OCI-LY1 (cell line): ENCODE results near the gene FCAMR.
A peak's percentile ranks its signal among the peaks of the same experiment; 100 is the strongest.

Experiments
- H2AFZ ChIP-seq: fragments of 200-600 bp; sonication (generic), shearing (Covaris generic); 2 replicates; pipeline ENCODE4 v1.6.0; 2014; ENCODE audit warnings: antibody characterized with exemption, mild to moderate bottlenecking, low read length
- H3F3A ChIP-seq: fragments of 200-600 bp; sonication (generic), shearing (Covaris generic); 2 replicates; pipeline ENCODE4 v1.6.0; 2014; ENCODE audit warnings: mild to moderate bottlenecking, antibody characterized with exemption, low read length, moderate library complexity; ENCODE audit not compliant: insufficient read depth
- H3K27ac ChIP-seq: fragments of 200-600 bp; sonication (generic); 2 replicates; pipeline ENCODE4 v1.5.1; 2014; ENCODE audit warnings: low read length, mixed run types, mild to moderate bottlenecking, low read depth; ENCODE audit not compliant: poor library complexity, severe bottlenecking
- H3K27me3 ChIP-seq: fragments of 200-600 bp; sonication (generic); 2 replicates; pipeline ENCODE4 v1.6.0; 2014; ENCODE audit warnings: antibody characterized with exemption, mild to moderate bottlenecking, low read length, moderate library complexity; ENCODE audit not compliant: insufficient read depth
- H3K36me3 ChIP-seq: fragments of 200-600 bp; sonication (generic); 2 replicates; pipeline ENCODE4 v1.6.1; 2014; ENCODE audit warnings: mild to moderate bottlenecking, antibody characterized with exemption, low read length, moderate library complexity, mixed read lengths; ENCODE audit not compliant: insufficient read depth
- H3K4me1 ChIP-seq: fragments of 200-600 bp; sonication (generic); 2 replicates; pipeline ENCODE4 v1.5.1; 2014; ENCODE audit warnings: mild to moderate bottlenecking, low read length, moderate library complexity; ENCODE audit not compliant: insufficient read depth, severe bottlenecking
- H3K4me2 ChIP-seq: fragments of 200-600 bp; sonication (generic), shearing (Covaris generic); 2 replicates; pipeline ENCODE4 v1.6.1; 2014; ENCODE audit warnings: low read length
- H3K4me3 ChIP-seq: fragments of 200-600 bp; sonication (generic); 2 replicates; pipeline ENCODE4 v1.5.1; 2014; ENCODE audit warnings: low read length, low read depth, mild to moderate bottlenecking, mixed read lengths; ENCODE audit not compliant: poor library complexity, severe bottlenecking
- H3K79me2 ChIP-seq: fragments of 200-600 bp; shearing (Covaris generic); 2 replicates; pipeline ENCODE4 v1.6.1; 2016; ENCODE audit warnings: mixed run types, low read length, mixed read lengths; ENCODE audit not compliant: insufficient read depth
- H3K9ac ChIP-seq: fragments of 200-600 bp; sonication (generic), shearing (Covaris generic); 2 replicates; pipeline ENCODE4 v1.6.1; 2014; ENCODE audit warnings: mild to moderate bottlenecking, low read length, mixed read lengths
- H3K9me2 ChIP-seq: fragments of 200-600 bp; sonication (generic), shearing (Covaris generic); 2 replicates; pipeline ENCODE4 v1.6.1; 2014; ENCODE audit warnings: low read depth, mild to moderate bottlenecking, low read length, mixed read lengths
- H3K9me3 ChIP-seq: fragments of 200-600 bp; shearing (Covaris generic); 2 replicates; pipeline ENCODE4 v1.6.1; 2014; ENCODE audit warnings: low read length, mixed read lengths
- H4K20me1 ChIP-seq: fragments of 200-600 bp; sonication (generic), shearing (Covaris generic); 2 replicates; pipeline ENCODE4 v1.6.0; 2016; ENCODE audit warnings: mild to moderate bottlenecking, low read length; ENCODE audit not compliant: insufficient read depth
- CTCF ChIP-seq: fragments of 200-600 bp; sonication (generic), shearing (Covaris generic); IDR thresholded peaks from 2 replicates; pipeline ENCODE4 v1.5.1; 2017; ENCODE audit warnings: mild to moderate bottlenecking, antibody characterized with exemption, low read length, moderate library complexity, mixed read lengths
- EZH2 ChIP-seq: fragments of 200-600 bp; sonication (generic), shearing (Covaris generic); IDR thresholded peaks from 2 replicates; pipeline ENCODE4 v1.8.0; 2017; ENCODE audit warnings: borderline replicate concordance, mixed run types, mild to moderate bottlenecking, antibody characterized with exemption, low read length, moderate library complexity, mixed read lengths

The FCAMR gene

GRCh38 chr1:206930210-206930798 lies 40.0 kb downstream of the FCAMR start:
- Histone ChIP-seq H3K27ac (peak overlapping the region; percentile 63), H3K9me2 (no peaks in the 10 kb centered on the region), H3F3A (no peaks in the 10 kb centered on the region), H3K36me3 (no peaks in the 10 kb centered on the region), H3K4me2 (peak overlapping the region; percentile 42), H4K20me1 (no peaks in the 10 kb centered on the region), H3K27me3 (no peaks in the 10 kb centered on the region), H3K79me2 (no peaks in the 10 kb centered on the region), H3K4me3 (no peak overlapping the region), H3K4me1 (peaks cover 17% of the 10 kb centered on the region), H3K9me3 (no peaks in the 10 kb centered on the region), H3K9ac (peak overlapping the region; percentile 26; the same call in 1 of the 2 replicates), H2AFZ (0 out of 2 replicates have a peak overlapping the region, but pooled peaks have one; percentile 52)
- TF ChIP-seq EZH2 = no peak
- TF ChIP-seq CTCF = no peak

- Histone ChIP-seq H3K36me3 (no peaks in the 10 kb centered on the region), H3K4me1 (peaks cover 25% of the 10 kb centered on the region), H3K4me2 (no peak overlapping the region)
These were observed 40.7 kb downstream of the FCAMR start for GRCh38 chr1:206929524-206929923.

GRCh38 chr1:206926286-206926685 lies 44.0 kb downstream of the FCAMR start:
- no peak for TF ChIP-seq CTCF
- no peak for TF ChIP-seq EZH2
- no peaks in the 10 kb centered on the region for H3K9me3 ChIP-seq
- no peak overlapping the region for H3K27ac ChIP-seq
- no peaks in the 10 kb centered on the region for H3K9me2 ChIP-seq
- H2AFZ ChIP-seq = no peak overlapping the region
- no peaks in the 10 kb centered on the region for H3K36me3 ChIP-seq
- no peak overlapping the region for H3K4me2 ChIP-seq
- H3K9ac ChIP-seq = no peak overlapping the region
- H3K27me3 ChIP-seq = no peaks in the 10 kb centered on the region
- H3K79me2 ChIP-seq = no peaks in the 10 kb centered on the region
- H3K4me1 ChIP-seq = peaks cover 57% of the 10 kb centered on the region
- no peaks in the 10 kb centered on the region for H4K20me1 ChIP-seq
- no peak overlapping the region for H3K4me3 ChIP-seq
- H3F3A ChIP-seq = no peaks in the 10 kb centered on the region; the same call in 1 of the 2 replicates

More at GRCh38 chr1:206929524-206929923, 40.7 kb downstream of the FCAMR start:
- Histone ChIP-seq H3K9me3 (no peaks in the 10 kb centered on the region), H3K27me3 (no peaks in the 10 kb centered on the region), H2AFZ (no peak overlapping the region), H4K20me1 (no peaks in the 10 kb centered on the region), H3F3A (no peaks in the 10 kb centered on the region; the same call in 1 of the 2 replicates), H3K9ac (no peak overlapping the region), H3K9me2 (no peaks in the 10 kb centered on the region), H3K27ac (peak overlapping the region; percentile 63), H3K79me2 (no peaks in the 10 kb centered on the region), H3K4me3 (no peak overlapping the region)
- TF ChIP-seq EZH2 = no peak
- peak; percentile 37 for TF ChIP-seq CTCF
